HuH-7.5 (cell line): ENCODE results near the gene PCDH15.
"Not testable (repeated sequence)": the region's sequence is repeated elsewhere in the genome, so short reads cannot be mapped to it uniquely, and the experiment has no call there.

Source experiments
- DNase-seq: peaks from one replicate; pipeline ENCODE4 v3.0.0; 2011; ENCODE audit warnings: low spot score

Gene PCDH15

GRCh38 chr10:54394598-54394997 lies 406.4 kb downstream of the PCDH15 start:
- DNase-seq: not testable (repeated sequence)

DNA sequence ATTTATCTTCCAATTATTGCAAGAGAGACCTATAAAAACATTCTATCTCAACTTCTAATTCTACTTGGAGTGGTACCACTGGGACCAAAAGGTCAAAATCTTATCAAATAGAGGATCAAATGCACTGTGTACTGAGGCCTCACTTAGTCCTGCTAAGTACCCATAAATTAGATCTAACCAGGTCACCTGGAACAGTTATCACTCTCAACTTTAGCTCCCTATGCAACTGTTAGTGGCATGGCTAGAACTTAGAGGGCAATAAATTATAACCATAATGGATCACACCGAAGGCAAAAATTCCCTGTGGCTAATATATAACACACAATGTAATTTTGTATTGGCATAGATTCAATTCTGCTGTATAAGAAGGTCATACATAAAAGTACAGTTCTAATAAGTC lies 428.9 kb downstream of the PCDH15 start:
- DNase-seq: no peak

DNA sequence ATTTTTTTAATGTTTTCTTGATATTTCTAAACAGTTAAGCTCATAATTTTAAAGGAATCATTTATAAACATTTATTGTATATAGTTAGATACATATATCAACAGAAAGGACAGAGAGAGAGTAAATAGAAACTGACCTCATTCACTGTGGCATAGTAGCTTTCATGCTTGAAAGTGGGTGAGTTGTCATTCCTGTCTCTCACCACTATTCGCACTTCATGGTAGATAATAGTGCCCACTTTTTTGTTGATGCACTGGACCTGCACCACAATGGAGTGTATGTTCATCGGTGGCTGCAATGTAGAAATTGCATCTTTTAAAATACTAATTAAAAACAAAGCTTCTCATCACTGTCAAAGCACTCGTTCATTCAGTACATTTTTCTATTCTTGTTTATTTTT lies 432.0 kb downstream of the PCDH15 start:
- DNase-seq: no peak

GRCh38 chr10:54363390-54363789 lies 437.6 kb downstream of the PCDH15 start:
- no peak for DNase-seq

GRCh38 chr10:54342058-54342457 lies 459.0 kb downstream of the PCDH15 start:
- DNase-seq: no peak

DNA sequence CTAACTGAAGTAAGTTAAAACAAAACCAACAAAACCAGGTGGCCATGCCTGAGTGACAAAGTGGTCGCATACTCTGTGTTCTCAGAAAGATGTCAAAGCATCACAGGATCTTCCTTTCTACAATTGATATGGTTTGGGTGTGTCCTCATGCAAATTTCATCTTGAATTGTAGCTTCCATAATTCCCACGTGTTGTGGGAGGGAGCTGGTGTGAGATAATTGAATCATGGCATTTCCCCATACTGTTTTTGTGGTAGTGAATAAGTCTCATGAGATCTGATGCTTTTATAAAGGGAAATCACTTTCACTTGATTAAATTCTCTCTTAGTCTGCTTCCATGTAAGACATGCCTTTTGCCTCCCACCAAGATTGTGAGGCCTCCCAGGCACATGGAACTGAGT lies 465.7 kb downstream of the PCDH15 start:
- no peak for DNase-seq

DNA sequence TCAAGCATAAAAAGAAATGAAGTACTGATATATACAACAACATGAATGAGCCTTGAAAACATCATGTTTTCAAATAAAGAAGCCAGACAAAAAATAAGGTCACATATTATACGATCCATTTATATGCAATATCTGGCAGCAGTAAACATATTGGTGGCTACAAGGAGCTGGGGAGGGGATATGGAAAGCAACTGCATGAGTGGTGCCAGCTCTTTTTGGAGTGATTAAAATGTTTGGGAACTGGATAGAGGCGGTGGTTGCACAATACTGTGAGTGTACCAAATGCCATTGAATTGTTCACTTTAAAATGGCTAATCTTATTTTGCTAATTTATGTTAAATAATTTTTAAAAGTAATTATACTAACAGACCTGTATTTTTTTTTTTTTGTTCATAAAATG lies 481.7 kb downstream of the PCDH15 start:
- no peak for DNase-seq

DNA sequence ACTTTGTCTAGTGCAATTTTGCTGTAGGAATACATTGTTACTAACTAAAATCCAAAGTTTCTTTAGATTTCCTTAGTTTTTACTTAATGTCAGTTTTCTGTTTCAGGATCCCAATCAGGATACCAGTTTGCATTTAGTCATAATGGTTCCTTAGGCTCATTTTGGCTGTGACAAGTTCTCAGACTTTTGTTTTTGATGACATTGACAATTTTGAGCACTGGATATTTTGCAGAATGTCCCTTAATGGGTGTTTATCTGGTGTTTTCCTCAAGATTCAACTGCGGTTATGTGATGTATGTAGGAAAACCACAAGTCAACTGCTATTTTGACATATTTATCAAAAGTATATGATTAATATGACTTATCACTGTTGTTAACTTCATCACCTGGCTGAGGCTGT lies 482.6 kb downstream of the PCDH15 start:
- DNase-seq: no peak

GRCh38 chr10:54314430-54314829 lies 486.6 kb downstream of the PCDH15 start:
- no peak for DNase-seq

DNA sequence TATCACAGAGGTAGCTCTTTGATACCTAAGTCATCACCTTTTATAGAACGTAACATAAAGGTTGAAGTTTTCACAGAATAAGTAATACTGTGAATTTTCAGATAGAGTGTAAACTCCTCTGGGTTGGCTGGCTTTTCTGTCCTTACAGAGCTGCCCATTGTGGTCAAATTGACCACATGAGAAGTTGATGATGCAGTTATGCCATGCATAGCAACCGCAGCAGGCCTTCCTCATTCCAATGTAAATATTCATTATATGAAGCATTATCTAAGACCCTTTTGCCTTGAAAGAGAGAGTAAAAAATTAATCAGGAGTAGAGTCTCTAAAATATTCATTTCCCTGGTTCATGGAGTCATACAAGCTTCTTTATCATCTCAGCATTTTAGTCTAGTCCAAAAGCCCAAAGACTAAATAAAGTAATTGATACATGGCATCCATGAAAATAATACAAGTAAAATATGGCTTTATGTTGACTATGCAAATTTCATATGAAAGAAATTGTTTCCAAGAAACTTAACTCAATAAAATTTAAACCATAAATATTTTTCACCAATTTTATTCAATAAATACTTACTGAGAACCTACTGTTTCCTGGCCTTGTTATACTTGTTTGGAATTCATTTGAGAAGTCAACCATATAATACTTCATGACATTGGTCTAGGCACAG lies 516.4 kb downstream of the PCDH15 start:
- no peak for DNase-seq

DNA sequence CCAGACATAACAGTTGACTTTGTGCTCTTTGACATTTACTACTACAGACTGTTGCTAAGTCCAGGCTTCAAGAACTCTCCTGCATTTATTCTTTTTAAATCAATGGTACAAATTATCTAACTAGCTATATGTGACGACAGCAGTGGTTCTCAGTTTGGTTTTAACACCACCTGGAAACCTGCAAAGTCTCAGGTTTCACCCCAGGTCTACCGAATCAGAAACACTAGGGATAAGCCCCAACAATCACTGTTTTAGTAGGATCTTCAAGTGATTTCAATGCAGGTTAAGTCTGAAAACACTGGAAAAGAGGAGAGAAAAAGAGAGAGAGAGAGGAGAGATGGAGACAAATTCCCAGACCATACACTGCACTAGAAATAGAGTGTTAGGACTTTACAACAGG lies 519.0 kb downstream of the PCDH15 start:
- no peak for DNase-seq

DNA sequence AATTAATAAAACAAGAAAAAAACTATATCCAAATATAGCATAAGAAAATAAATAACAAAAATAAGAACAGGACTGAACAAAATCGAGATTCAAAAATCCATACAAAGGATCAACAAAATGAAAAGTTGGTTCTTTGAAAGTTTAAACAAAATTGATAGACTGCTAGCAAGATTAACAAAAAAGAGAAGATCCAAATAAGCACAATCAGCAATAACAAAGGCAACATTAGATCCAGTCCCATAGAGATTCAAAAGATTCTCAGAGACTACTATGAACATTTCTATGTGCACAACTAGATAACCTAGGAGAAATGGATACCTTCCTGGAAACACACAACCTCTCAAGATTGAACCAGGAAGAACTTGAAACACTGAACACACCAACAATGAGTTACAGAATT lies 534.6 kb downstream of the PCDH15 start:
- no peak for DNase-seq

GRCh38 chr10:54262726-54263125 lies 538.3 kb downstream of the PCDH15 start:
- DNase-seq: no peak

DNA sequence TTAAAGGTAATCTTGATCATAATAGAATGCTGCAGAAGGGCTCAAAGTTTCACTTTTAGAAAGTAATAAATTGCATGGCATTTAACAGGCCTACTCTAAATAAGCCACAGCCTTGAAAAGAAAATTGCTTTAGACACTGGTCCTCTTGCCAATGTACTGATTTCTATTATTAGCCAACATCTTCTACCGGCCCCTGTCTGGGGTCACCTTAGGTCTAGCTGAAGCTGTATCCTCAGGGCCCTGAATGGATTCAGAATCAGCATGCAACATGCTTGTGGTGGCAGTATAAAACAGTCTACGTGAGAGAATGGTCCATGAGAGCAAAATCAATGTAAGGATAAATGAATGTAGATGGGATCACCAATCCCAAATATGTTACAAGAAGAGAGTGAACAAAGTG lies 541.9 kb downstream of the PCDH15 start:
- no peak for DNase-seq

DNA sequence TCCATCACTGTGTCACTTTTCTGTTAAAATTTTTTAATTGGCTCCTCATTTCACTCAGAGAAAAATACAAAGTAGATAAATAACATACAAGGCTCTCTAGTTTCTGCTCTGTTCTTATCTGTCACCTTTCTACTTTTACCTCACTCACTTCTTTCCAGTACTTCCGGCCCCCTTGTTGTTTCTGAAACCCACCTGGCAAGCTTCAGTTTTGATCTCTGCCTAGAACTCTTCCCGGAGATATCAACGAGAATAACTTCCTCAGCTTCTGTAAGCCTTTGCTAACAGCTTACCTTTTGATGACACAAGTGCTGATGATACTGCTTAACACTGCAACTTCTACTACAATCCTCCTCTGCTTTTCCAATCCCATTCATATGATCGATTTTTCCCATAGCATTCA lies 566.2 kb downstream of the PCDH15 start:
- DNase-seq: no peak

GRCh38 chr10:54203401-54203800 lies 597.6 kb downstream of the PCDH15 start:
- no peak for DNase-seq

GRCh38 chr10:54198051-54198450 lies 603.0 kb downstream of the PCDH15 start:
- no peak for DNase-seq

- no peak for DNase-seq
Observed at GRCh38 chr10:54194806-54195205, 606.2 kb downstream of the PCDH15 start.

DNA sequence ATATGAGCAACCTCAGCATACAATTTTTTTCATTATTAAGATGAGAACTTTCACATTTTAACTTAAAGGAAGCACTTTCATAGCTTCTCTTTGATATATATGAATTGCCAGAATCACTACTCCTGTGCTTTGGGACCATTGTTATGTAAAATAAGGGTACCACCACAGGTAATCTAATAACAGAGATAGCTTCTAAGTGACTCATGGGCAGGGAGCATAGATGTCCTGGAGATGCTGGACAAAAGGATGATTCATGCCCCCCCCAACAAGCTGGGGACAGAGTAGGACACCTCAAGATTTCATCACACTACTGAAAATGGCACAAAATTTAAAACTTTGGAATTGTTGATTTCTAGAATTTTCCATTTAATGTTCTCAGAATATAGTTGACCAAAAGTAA lies 641.1 kb downstream of the PCDH15 start:
- no peak for DNase-seq

- no peak for DNase-seq
Observed at GRCh38 chr10:54148508-54148907, 652.5 kb downstream of the PCDH15 start.

DNA sequence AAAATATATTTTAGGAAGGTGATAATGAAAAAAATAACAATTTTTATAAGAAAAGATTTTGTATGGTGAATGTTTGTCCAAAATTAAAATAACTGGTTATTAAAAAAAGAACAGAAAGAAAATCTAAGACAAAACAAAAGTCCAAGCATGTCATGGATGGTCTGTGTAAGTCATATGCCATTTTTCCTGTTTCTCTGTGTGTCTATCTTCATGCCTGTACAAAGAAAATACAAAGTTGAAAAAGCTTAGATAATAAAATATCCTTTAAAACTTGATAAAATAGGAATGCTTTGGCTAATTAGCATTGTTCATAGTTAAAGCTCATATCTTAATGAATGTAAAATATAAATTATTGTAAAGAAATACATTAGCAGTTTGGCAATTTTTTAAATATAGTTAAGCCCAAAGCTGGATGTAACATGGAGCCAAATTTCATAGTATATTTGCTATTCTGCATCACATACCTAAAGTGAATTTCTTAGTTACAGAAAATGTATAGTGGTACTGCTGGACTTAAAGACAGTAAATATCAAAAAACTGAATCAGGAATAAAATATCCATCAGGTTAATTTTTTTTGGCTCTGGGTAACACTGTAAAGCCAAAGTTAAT lies 661.1 kb downstream of the PCDH15 start:
- DNase-seq: no peak

- no peak for DNase-seq
Observed at GRCh38 chr10:54137396-54137795, 663.6 kb downstream of the PCDH15 start.

DNA sequence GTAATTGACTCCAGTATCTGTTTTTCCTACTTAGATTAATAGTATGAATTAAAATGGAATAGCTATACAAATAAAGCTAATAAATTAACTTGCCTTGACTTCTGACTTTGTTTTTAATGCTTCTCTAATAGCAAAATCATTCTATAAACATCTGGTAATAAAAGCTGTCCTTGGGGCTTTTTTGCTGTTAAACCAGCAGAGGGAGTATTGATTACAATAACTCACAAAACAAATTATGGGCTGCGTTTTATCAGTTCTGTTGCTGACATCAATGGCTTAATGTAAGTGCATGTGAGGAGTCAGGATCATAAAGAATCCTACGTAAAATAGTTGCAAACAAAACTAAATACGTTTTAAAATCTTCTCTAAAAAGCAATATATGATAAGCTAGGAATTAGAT lies 667.8 kb downstream of the PCDH15 start:
- no peak for DNase-seq

- no peak for DNase-seq
Observed at GRCh38 chr10:54131833-54132232, 669.2 kb downstream of the PCDH15 start.
